A673 (cell line): ENCODE results near the gene ST3GAL2.

Source experiments
- EZH2 ChIP-seq: fragments of 200-600 bp; sonication (generic); IDR thresholded peaks from 2 replicates; pipeline ENCODE4 v1.6.1; 2017; ENCODE audit warnings: borderline replicate concordance, low read depth, mild to moderate bottlenecking, mixed read lengths, antibody characterized with exemption, low read length; ENCODE audit not compliant: poor library complexity, severe bottlenecking
- TF ChIP-seq, protein P1 (sequence below): fragments of 300-800, 200-600 bp; sonication (generic); conservative IDR thresholded peaks from 2 replicates; pipeline ENCODE4 v1.5.1; 2017; ENCODE audit warnings: low read depth, mild to moderate bottlenecking, antibody characterized with exemption, low read length, moderate library complexity, mixed read lengths

GRCh38 chr16:70438969-70439862, at the start of gene ST3GAL2:
- TF ChIP-seq, protein P1, sequence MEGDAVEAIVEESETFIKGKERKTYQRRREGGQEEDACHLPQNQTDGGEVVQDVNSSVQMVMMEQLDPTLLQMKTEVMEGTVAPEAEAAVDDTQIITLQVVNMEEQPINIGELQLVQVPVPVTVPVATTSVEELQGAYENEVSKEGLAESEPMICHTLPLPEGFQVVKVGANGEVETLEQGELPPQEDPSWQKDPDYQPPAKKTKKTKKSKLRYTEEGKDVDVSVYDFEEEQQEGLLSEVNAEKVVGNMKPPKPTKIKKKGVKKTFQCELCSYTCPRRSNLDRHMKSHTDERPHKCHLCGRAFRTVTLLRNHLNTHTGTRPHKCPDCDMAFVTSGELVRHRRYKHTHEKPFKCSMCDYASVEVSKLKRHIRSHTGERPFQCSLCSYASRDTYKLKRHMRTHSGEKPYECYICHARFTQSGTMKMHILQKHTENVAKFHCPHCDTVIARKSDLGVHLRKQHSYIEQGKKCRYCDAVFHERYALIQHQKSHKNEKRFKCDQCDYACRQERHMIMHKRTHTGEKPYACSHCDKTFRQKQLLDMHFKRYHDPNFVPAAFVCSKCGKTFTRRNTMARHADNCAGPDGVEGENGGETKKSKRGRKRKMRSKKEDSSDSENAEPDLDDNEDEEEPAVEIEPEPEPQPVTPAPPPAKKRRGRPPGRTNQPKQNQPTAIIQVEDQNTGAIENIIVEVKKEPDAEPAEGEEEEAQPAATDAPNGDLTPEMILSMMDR = no peak
- TF ChIP-seq EZH2 = no peak
